Occipital lobe (tissue), 2 donors: ENCODE results near the gene RIMS4. TPM values are rescaled to one million over a fixed set of nuclear protein-coding genes. Genes with fewer than 3 reads are reported as not detected.

Source experiments
- DNase-seq: peaks from one replicate; lab custom pipeline; 2025; lab: John Stamatoyannopoulos, UW
- total RNA-seq: library from RNA; depleted of rRNA; stranded (reverse); fragments of >200 nt; gene quantifications from one replicate; pipeline ENCODE4 v1.2.3, GENCODE V29; 2014

The RIMS4 gene
- total RNA-seq, result 77.5 TPM

DNA sequence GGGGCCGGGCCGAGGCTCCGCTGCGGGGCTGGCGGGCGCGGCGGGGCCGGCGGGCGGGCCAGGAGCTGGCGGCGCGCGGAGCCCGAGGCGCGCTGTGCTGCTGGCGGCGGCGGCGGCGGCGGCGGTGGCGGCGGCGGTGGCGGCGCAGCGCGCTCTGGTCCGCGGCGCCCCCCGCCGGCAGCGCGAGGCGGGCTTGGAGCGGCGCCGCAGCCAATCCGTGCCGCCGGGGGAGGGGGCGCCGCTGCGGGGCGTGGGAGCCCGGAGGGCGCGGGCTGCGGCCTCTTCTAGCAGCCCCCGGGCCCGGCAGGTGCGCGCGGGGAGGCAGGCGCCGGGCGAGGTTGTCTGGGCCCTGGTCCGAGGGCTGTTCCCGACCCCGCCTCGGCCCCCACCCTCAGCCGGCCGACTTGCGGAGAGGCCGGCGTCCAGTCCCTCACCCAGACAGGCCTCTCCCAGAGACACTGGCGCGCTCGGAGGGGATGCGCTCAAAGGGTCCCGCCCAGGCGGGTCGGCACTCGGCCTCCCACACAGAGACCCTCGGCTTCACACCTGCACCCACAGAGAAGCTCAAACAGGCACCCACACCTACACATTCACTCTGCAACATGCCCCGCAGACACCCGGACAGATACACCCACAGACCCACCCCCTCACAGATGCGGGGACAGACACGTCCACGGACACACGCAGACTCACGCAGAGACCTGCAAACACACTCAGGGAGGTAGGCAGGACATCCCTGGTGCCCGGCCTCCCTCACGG is at the start of gene RIMS4:
Gene RIMS4 (minus strand): TSS at position 156 of the 759 bp plus-strand sequence. CDS start 275 bp downstream, outside the sequence.
- DNase-seq, result no peak

DNA sequence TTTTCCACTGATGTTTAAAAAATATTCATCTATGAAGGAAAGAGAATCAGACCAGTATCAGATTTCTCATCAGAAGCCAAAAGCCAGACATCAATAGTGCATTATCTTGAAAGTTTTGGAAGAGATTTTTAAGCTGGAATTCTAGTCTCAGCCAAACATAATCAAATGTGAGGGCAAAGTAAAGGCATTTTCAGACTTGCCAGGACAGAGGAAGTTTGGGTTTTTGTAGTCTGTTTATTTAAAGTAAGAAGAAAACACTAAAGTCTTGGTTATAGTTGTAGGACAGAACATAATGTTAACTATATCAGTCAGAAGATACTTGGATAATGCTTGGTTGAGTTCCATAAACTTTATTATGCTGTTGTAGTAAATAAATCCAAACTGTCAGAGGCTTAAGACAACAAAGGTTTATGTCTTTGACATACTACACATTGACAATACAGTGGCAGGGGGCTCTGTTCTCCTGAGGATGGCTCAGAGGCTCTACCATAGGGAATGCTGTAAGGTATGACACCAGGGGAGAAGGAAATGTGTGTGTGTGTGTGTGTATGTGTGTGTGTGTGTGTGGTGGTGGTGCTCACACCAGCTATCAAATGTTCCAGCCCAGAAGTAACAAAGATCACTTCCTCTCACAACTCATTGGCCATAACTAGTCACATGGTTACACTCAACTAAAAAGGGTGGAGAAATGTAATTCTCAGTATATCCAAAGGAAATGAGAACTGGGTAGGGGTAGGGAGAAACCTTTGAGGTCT is 48.4 kb upstream of the RIMS4 start:
- no peak for DNase-seq

DNA sequence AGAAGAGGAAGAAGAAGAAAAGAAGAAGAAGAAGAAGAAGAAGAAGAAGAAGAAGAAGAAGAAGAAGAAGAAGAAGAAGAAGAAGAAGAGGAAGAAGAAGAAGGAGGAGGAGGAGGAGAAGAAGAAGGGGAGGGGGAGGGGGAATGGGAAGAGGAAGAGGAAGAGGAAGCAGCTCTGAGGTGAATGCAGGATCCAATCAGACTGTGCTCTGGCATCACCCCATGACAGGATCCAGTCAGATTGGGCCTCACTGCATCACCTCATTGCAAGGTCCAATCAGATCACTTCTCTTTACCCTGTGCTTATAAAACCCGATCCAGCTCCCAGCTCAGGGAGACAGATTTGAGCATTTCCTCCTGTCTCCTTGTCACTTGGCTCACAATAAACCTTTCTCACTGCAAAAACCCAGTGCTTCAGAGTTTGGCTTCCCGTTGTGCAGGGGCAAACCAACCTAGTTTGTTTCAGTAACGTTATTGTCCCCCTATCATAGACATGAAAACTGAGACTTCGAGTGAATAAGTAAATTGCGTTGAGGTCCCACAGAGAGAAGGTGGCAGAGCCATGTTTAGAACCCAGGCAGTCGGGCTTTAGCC is 46.6 kb upstream of the RIMS4 start:
- DNase-seq, result no peak

DNA sequence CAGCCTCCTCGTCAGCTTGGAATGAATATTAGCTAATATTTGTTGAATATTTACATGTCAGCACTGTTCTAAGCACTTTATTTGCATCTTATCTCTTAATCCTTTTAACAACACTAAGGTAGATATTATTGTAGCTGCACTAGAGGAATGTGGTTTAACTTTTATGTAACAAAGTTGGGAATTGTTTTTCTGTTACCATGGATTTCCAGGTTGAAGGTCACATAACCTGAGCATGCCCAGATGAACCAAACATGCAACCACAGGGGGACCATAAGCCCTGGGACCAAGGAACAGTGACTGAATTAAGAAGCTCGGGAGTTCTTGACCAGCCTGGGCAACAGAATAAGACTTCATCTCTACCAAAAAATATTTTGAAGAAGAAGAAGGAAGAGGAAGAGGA is 46.1 kb upstream of the RIMS4 start:
- DNase-seq, result no peak

DNA sequence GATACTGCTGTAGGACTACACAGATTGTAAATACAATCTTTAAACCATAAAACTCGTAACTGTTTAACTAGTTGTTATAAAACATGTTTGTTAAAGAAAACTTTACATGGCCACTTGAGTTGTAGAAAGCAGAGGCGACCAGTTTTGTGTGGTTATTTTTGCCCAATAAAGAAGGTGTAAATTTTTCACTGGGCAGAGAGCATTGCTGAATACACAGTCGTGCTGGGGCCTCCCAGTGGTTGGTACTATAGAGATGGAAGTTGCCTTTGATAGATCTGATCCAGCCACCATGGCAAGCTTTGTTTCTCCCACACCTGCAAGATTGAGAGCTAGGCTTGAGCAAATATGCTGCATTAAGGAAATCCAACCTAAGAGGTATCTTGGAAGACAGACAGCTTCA is 41.2 kb upstream of the RIMS4 start:
- no peak for DNase-seq

DNA sequence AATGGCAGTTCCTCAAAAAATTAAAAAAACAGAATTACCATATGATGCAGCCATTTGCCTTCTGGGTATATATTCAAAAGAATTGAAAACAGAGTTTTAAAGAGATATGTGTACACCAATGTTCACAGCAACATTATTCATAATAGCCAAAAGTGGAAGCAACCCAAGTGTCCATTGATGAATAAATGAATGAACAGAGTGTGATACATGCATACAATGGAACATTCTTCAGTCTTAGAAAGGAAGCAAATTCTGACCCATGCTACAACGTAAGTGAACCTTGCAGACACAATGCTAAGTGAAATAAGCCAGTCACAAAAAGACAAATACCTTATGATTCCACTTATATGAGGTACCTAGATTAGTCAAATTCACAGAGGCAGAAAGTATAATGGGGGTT is 40.5 kb upstream of the RIMS4 start:
- DNase-seq, result no peak

DNA sequence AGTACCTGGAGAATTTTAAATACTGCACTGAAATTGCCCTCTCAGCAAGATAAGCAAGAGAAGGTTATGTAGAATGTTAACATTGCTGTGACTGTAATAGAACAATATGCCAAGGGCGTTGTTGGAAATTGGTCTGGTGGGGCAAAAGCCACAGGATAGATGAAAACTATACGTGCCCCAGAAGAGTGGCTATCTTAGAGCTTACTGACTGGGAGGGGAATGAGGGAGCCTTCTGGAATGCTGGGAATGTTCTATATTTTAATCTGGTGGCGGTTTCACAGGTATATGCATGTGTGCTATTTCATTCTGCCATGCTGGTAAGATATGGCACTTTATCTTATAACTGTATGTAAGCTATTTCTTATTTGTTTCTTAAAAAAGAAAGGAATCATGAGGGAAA is 39.9 kb upstream of the RIMS4 start:
- no peak for DNase-seq

DNA sequence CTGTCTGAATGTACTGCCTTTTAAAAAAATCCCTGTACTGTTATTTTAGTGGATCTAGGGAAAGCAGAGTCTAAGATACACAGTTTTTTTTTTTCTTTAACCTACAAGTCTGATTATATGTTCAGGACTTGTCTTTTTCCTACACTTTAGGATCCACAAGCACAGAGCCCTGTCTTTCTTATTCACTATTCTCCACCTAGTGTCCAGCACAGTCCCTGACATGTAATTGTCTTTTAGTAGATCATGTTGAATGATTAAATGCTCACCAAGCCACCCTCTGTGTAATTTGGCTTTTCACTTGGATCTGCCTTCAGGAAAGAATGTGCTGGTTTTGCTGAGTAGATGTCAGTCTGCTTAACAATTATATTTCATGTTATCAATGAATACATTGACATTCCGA is 39.4 kb upstream of the RIMS4 start:
- no peak for DNase-seq

DNA sequence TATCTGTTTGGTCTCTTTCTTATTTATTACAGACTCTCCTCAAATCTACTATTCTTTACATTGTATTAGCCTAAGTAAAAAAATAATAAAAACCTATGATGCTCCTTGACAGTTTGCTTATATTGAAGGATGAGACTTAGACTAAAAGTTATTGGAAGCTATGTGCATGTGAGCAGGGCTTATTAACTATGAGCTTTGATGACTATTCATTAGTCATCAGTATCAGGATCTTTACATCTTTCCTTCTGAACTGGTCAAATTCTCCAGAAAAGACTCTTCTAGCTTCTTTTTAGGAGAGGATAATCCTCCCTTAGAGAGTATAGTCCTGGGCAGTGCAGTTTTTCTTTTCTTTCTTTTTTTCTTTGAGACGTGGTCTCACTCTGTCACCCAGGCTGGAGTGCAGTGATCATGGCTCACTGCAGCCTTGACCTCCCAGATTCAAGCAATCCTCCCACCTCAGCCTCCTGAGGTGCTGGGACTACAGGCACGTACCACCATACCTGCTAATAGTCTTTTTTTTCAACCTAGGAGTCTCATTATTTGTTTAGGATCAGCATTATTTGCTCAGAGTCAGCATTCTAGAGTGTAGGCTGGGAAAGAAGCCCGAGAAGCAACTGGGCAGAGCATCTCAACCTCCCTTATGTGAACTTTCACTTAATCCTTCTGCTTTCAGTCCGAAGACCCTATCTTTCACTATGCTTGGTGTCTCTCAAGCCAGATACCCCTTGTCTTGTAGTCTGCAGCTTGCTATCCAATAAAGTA is 38.1 kb upstream of the RIMS4 start:
- no peak for DNase-seq

DNA sequence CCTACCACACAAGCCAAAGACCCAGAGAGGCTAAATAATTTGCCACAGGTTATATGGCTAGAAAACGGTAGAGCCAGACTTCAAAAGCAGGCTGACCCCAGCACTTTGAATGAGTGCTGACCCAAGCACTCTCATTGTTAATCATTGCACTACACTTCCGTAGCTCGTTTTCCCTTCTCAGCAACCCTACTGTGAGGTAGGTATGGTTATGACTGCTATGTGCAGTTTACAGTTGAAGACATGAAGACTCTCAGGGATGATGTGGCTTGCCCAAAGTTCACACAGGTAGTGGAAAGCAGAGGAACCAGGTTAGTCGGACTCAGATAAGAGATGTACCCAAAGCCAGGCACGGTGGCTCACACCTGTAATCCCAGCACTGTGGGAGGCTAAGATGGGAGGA is 33.5 kb upstream of the RIMS4 start:
- no peak for DNase-seq

DNA sequence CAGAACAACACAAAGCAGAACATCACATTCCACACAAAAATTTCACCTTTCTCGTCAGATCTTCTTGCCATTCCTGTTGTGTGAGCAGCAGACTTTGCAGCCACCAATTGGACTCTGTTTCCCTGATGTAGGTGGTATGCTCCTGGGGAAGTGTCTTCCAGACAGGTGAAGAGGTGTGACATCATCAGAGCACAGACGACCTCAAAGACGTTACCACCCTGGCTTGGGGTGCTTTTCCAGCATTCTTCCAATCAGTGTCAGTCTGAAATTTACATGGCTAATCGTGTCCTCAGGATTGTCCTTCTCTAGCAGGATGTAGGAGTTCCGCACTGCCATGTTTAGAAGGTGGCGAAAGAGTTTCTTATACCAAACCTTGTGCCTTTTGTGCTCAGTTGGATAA is 31.6 kb upstream of the RIMS4 start:
- DNase-seq, result no peak

DNA sequence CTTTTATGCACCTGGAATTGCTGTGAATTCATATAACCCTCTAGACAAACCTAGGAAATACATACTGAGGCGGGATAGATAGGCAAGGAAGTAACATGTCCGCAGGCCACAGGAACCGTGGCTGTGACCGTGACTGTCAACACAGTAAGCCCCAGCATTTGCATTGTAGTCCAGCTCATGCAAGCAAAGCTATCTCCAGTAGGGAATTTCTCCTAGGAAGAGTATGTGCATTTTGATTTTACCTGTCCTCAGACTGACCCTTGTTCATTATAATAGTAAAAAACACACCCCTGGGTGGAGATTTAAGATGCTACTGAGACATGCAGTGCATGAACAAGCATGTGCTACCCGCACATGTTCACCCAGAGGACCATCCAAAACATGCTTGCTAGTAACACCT is 30.5 kb upstream of the RIMS4 start:
- DNase-seq, result no peak

DNA sequence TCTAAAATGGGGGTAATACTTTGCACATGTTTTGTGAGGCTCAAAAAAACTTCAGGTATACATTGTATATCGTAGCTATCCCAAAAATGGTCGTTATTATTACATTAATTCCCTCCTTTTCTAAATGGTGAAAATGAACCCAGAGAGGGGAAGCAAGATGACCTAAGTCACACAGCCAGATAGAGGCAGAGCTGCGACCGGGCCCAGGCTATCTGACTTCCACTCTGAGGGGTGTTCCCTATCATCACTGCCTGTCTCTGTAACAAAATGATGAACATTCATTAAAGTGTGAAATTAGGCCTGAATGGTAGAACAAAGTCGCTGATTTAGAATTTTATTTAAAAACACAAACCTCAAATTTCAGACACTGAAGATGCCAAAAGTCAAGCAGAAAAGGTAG is 29.1 kb upstream of the RIMS4 start:
- no peak for DNase-seq

DNA sequence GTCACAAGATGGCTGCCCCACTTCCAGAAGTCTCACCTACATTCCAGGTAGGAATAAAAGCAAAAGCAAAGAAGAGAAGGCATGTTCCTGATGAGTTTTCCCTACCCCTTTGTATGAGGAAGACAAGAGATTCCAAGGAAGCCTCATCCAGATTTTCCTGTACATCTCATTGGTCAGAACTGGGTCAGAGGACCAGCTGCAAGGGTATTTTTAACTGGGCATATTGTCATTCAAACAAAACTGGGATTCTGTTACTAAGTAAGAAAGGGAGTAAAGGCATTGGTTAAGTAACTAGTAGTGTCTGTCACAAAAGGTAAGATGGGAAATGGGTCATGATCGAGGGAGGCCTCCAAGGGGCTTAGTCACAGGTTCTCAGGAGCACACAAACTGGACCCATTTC is 28.2 kb upstream of the RIMS4 start:
- no peak for DNase-seq

DNA sequence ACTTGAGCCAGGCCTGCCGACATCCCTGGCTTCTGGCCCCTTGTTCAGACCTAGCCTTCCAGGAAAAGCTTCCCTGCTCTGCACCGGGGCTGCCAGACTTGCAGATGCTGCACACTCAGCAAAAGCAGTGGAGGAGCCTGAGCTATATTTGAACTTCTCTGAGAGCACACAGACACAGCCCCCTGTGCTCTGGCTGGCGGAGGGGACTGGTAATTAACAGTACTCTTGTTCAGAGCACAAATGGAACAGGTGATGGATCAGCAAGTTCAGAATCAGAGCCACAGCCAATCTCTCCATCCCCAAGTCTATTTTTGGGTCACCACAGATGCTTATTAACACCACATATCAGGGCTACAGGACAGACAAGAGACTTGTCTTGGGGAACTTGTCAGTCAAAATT is 27.6 kb upstream of the RIMS4 start:
- no peak for DNase-seq

DNA sequence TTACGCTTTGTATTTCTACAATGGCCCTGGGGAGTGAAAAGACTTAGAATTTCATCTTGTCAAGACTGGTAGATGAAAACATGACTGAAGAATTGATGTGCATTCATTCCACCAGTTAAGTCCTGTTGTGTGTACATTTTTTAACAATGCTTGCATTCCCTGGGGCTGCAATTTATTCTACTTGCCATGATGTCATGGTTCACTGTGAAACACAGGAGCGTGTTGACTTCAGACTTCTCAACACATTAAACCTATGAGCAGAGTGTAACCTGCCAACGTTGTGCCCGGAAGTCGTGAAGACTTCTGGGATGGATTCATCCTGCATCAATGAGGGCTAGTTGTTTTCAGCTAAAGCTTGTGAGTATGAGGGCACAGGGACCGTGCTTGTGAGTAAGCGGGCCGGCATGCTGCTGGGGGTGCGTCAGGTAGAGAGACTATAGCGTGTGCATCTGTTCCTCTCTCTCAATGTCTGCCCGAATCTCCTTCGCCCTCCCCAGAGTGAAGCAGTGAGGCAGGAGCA is 26.3 kb upstream of the RIMS4 start:
- DNase-seq, result no peak

DNA sequence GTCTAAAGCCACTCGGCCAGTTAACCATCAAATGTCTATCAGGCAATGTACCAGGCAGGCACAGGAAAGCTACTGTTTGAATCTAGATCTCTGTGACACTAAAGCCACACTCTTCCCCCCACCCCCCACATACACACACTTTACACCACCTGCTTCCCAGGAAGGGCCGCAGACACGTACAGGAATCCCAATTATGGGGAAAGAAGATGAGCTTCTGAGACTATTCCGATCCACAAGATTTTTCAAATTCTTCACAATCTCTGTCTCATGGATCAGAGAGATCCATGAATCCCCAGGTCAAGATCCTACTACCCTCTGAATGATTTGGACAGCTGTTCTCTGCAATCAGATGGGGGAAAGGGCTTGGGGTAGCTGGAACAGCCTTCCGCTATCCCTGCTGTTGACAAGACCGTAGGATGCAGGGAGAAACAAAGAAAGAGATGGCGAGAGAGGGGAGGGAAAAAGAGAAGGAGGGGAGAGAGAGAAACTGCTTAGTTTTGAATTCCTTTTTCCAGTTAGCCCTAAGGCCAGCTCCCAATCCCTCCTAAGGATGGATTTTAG is 25.4 kb upstream of the RIMS4 start:
- DNase-seq, result no peak

DNA sequence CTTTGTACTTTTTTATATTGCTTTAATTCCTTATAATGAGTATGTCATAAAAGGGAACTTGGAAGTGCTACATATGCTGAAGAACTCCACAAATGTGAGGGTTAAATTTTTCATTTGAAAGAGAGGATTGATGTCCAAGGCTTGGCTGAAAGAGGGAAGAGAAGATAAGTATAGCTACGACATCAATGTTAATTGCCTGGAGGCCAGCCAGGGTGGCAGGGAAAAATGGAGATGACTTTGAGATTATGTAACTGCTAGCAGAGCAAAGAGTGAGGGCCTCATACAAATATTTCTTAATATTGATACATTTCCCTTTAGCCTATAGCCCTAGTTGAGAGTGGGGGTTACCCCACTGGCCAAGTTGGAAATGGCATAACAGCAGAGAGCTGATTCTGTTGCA is 24.8 kb upstream of the RIMS4 start:
- DNase-seq, result no peak

DNA sequence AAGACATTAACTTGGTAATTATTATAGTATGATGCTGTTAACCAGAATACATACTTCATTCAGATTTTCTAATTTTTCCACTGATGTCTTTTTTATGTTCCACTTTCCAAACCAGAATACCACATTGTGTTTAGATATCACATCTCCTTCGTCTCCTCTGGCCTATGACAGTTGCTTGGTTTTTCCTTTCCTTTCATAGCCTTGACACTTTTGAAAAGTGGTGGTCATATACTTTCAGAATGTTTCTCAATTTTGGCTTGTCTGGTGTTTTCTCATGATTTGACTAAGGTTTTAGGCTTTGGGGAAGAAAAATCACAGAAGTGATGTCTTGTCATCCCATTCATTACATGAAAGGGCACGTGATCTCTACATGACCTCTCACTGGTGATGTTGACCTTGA is 24.3 kb upstream of the RIMS4 start:
- DNase-seq, result no peak

DNA sequence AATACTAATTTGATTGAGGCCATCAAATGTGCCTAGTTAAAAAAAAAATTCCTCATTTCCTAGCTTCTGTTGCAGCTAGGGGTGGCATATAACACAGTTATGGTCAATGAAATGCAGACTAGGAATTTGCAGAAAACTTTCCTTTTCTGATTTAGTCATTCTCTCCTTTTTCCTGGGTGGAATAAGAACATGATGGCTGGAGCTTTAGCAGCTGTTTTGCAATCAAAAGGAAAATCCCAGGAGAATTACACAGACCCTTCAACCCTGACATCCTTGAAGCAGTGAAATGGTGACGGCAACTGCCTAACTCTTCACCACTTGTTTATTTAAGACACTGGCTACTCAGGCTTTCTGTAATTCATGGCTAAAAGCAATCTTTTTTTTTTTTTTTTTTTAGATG is 23.1 kb upstream of the RIMS4 start:
- DNase-seq, result no peak

DNA sequence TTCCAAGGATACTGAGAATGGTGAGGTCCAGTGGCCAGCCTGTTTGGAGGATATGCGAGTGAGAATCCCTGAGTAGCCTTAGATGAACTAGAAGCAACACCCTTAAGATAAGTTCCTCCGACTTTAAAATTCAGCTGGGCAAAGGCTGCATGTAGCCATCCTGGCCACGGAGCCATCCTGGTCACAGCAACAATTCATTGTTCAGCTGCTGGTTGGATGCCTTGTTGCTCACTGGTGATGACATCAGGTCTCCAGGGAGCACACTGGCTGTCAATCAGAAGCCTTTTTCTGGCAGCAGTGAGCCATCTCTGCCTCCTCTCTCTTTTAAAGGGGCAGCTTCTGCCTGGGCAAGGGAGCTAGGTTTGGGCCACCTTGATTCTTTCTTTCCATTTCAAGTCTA is 22.4 kb upstream of the RIMS4 start:
- no peak for DNase-seq

DNA sequence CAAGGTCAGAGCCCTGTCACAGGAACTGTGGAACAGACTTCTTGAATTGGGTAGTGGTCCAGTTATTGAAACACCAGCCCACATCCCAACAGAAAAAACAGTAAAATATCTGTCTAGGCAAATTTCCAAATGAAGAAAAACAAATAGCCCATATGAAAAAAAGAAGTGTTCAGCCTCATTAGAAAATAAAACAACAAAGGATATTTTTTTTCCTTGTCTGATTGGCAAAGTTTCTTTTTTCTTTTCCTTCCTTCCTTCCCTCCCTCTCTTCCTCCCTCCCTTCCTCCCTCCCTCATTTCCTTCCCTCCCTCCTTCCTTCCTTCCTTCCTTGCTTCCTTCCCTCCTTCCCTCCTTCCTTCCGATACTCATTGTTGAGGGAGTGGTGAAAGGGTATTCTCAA is 20.6 kb upstream of the RIMS4 start:
- no peak for DNase-seq
